GM18870 (cell line): ENCODE measurements around the gene ST6GALNAC3.
"Not testable (repeated sequence)": the region's sequence is repeated elsewhere in the genome, so short reads cannot be mapped to it uniquely, and the experiment has no call there.

Source experiments
- ATAC-seq: cut with Tn5 transposase; IDR thresholded peaks from one replicate; pipeline ENCODE4 v1.9.1; 2021; ENCODE audit warnings: moderate library complexity; ENCODE audit not compliant: unreplicated experiment

ST6GALNAC3 gene

GRCh38 chr1:76238094-76238628 is 163.6 kb downstream of the ST6GALNAC3 start:
- no peak for ATAC-seq

DNA sequence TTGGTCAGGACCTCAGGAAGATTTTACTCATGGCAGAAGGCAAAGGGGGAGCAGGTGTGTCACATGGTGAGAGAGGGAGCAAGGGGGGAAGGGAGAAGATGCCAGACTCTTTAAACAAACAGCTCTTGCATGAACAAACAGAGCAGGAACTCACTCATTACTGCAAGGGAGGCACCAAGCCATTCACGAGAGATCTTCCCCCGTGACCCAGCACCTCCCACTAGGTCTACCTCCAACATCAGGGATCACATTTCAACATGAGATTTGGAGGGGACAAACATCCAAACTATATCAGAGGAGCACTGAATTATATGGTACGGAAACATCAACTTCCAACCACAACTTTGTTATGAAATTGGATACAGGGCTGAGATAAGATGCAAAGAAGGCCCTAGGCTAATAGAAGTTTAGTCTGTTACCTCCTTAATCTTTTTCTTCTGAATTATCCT is 164.9 kb downstream of the ST6GALNAC3 start:
- ATAC-seq = no peak

DNA sequence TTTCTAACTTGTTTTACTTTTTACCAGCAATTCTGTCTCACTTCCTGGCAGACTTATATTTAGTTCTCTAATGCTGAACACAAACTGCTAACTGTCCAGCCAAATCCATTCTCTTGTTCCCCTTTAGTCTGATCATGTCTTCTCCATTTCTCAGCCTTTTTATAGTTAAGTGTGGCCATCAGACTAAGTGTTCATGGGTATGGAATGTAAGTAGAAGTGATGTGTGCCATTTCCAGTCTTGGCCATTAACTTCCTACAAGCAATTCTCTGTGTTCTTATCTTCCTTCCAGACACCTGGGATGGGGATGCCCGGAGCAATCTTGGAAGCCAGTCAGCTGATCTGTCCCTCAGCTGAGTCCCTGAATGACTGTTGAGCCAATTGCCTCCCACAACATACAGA is 165.8 kb downstream of the ST6GALNAC3 start:
- no peak for ATAC-seq

GRCh38 chr1:76242587-76242986 is 168.0 kb downstream of the ST6GALNAC3 start:
- ATAC-seq = not testable (repeated sequence)

- no peak for ATAC-seq
These were observed 172.8 kb downstream of the ST6GALNAC3 start for GRCh38 chr1:76247261-76247852.

- no peak for ATAC-seq
These were observed 175.7 kb downstream of the ST6GALNAC3 start for GRCh38 chr1:76250271-76250670.

GRCh38 chr1:76252431-76252830 is 177.9 kb downstream of the ST6GALNAC3 start:
- ATAC-seq = no peak

GRCh38 chr1:76254104-76255030 is 179.8 kb downstream of the ST6GALNAC3 start:
- ATAC-seq = no peak

DNA sequence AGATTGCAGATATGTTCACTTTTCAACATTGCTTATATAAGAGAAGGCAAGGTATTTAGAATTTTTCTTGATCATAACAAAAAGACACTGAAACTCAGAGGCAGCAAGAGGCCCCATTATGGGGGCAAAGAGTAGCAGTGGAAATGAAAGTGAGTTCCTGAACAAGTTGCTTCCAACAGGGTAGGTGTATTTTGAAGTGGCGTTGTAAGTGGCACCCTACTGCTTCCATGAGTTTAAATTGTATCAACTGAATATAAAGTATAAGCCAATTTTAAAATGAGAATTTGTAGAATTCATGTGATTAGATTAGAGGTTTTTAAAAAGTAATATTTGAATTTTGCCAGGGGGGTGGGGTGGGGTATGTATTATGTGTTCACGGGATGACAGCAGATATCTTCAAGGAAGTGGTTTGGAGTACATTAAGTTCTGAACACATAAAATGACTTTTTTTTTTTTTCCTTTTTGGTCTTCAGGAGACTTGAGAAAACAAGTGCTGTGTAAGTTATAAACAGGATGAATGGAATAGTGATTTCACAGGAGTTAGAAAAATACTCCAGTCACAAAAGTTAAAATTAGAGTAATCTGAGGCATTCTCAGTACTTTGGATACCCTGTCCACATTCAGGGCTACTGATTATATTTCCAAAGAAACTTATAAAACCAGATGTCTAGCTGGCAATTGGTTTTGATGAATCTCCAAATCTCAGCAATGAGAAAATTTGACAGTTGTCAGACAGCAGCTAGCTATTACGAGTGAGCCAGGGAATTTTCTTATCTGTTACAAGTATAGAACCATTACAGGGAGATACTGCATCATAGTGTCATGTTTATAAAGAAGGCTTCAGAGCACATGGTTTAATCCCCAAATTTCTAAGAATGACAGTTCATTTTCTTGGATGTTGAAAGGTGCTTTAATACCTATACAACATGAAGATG is 182.0 kb downstream of the ST6GALNAC3 start:
- no peak for ATAC-seq

DNA sequence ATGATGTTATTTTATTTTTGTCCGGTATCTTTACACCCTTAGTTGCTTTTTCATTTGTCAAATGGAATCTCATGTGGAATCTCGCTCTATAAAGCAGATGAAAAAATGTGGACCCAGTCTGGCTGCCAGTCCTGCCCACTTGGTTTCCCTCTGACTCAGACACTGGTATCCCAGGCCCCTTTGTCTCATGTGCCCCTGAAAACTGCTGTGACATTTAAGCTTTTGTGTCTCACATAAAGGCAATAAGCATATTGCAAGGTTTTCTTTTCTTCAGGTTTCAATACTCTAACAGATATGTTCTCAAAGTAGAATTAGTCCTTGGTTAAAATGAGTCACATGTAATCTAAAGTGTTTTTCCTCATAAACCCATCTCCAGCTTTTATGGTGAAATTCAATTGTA is 183.3 kb downstream of the ST6GALNAC3 start:
- no peak for ATAC-seq

GRCh38 chr1:76259270-76259669 is 184.7 kb downstream of the ST6GALNAC3 start:
- no peak for ATAC-seq

GRCh38 chr1:76260279-76260678 is 185.7 kb downstream of the ST6GALNAC3 start:
- no peak for ATAC-seq

GRCh38 chr1:76262601-76263000 is 188.1 kb downstream of the ST6GALNAC3 start:
- ATAC-seq = no peak

GRCh38 chr1:76264642-76265041 is 190.1 kb downstream of the ST6GALNAC3 start:
- no peak for ATAC-seq

DNA sequence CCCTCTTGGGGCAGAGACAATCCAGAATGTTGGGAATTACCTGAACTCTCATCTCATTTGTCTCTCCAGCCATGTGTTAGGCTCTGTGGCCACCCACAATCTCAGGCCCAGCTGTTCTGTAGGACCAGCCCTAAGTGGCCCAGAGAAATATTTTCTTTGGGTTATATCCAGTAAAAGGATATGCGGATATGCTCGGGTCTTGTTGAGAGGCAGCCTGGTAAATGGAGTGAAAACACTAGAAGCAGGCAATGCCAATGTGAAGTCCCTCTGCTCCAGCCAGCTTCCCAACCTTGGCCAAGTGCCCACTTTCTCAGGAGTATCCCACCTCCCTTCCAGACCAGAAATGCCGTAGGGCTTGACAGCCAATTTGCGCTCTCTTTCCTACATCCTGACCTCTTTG is 192.2 kb downstream of the ST6GALNAC3 start:
- ATAC-seq = no peak

DNA sequence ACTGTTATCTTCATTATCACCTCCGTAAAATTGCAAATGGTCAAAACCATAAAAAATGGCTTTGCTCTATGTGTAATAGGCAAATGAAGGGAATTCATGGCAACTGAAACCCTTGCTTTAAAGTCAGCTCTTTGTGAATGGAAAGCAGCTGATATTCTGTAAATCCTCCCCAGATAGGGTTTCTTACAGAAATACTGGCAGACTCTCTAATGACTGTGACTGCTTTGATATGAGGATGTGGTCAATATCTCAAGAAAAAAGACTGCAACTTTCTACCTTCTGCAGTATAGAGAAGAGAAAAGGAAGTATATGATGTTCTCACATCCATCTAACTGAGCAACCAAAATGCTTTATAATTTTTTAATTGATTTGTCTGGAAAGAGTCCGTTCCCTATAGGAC is 193.1 kb downstream of the ST6GALNAC3 start:
- no peak for ATAC-seq

DNA sequence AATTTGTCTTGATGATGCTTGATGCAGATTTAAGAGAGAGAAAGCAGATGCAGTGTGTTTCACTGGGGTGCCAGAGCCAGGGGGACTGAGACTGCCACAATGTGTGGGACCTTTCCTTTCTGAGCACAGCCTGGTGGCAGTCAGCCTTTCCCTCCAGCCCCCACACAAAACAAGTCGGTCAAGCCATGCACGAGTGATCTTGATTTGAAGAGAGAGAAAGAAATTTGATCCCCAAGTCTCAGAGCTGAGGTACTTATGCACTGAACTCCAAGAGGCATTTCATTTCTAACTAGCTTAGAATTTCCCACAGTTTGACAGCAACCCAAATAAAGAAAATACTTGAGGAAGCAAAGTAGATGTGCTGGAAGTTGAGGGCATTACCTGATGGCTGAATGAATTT is 193.8 kb downstream of the ST6GALNAC3 start:
- no peak for ATAC-seq

DNA sequence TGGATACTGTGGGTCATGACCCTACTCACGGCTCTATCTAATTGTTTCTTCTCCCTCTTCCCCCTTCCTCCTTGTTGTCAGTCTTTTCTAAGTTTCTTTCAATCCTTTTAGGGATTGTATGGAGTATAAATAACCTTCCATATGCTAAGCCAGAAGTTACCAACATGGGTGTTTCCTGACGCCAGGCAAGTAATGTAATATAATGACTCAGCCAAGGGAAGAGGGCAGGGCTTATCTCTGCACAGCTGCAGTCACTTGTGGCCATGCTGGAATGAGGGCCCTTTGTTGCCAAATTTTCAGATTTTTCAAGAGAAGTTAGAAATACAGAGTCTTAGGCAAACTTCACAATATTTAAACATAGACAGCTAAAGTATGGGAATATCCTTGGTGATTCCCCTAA is 194.6 kb downstream of the ST6GALNAC3 start:
- no peak for ATAC-seq

DNA sequence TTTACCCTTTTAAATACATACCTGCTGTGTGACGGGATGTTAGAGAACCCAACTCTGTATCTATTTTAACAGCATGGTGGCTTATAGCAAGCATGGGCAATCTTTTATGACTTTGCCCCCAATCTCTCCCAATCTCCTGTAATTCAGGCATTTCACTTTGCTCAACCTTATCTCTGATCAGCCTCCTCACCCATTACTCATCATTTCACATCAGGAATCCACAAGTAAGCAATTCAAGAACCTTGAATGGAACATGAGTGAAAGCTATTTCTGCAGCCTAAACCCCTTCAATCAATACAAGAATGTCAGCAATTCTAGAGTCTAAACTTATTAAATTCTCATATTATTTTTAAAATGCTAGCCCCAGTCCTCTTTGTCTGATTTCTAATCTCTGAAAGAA is 199.8 kb downstream of the ST6GALNAC3 start:
- ATAC-seq = no peak

DNA sequence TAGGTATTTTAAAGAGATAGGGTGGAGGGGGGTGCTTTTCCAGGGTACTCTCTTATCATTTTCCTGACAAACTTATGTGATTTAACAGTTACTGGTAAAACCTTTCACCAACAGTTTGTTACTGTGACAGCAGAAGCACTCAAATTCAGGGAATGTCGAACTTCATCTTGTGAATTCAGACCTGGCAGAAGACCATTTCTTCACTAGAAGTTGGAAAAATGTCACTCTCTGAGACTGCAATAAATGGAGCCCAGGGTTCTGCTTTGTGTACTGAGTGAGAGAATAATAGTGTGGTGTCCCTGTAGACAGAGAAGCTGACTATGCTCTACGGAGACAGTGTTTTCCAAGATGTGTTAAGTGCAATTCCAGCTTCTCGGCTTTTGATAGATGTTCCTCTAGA is 200.2 kb downstream of the ST6GALNAC3 start:
- no peak for ATAC-seq

DNA sequence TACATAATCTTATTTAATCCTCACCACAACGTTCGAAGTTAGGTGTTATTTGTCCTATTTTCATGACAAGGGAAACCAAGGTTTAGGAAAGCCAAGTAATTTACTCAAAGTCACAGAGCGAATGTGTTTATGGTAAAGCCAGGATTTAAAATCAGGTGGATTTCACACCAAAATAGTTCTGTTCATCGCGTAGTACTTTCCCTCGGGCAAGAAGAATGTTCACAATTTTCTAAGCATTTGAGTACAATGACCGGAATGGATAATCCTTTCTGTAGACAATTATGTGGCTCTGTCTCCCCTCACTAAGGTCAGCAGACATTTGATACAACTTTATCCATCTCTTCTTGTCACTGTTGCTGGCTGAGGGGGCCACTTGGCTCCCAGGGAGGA is 204.2 kb downstream of the ST6GALNAC3 start:
- ATAC-seq = no peak
